OCI-LY1 (cell line): ENCODE measurements around the gene STAT3.

Experiments used
- H2AFZ ChIP-seq: fragments of 200-600 bp; sonication (generic), shearing (Covaris generic); 2 replicates; pipeline ENCODE4 v1.6.0; 2014; ENCODE audit warnings: antibody characterized with exemption, mild to moderate bottlenecking, low read length
- H3F3A ChIP-seq: fragments of 200-600 bp; sonication (generic), shearing (Covaris generic); 2 replicates; pipeline ENCODE4 v1.6.0; 2014; ENCODE audit warnings: mild to moderate bottlenecking, antibody characterized with exemption, low read length, moderate library complexity; ENCODE audit not compliant: insufficient read depth
- H3K27ac ChIP-seq: fragments of 200-600 bp; sonication (generic); 2 replicates; pipeline ENCODE4 v1.5.1; 2014; ENCODE audit warnings: low read length, mixed run types, mild to moderate bottlenecking, low read depth; ENCODE audit not compliant: poor library complexity, severe bottlenecking
- H3K27me3 ChIP-seq: fragments of 200-600 bp; sonication (generic); 2 replicates; pipeline ENCODE4 v1.6.0; 2014; ENCODE audit warnings: antibody characterized with exemption, mild to moderate bottlenecking, low read length, moderate library complexity; ENCODE audit not compliant: insufficient read depth
- H3K36me3 ChIP-seq: fragments of 200-600 bp; sonication (generic); 2 replicates; pipeline ENCODE4 v1.6.1; 2014; ENCODE audit warnings: mild to moderate bottlenecking, antibody characterized with exemption, low read length, moderate library complexity, mixed read lengths; ENCODE audit not compliant: insufficient read depth
- H3K4me1 ChIP-seq: fragments of 200-600 bp; sonication (generic); 2 replicates; pipeline ENCODE4 v1.5.1; 2014; ENCODE audit warnings: mild to moderate bottlenecking, low read length, moderate library complexity; ENCODE audit not compliant: insufficient read depth, severe bottlenecking
- H3K4me2 ChIP-seq: fragments of 200-600 bp; sonication (generic), shearing (Covaris generic); 2 replicates; pipeline ENCODE4 v1.6.1; 2014; ENCODE audit warnings: low read length
- H3K4me3 ChIP-seq: fragments of 200-600 bp; sonication (generic); 2 replicates; pipeline ENCODE4 v1.5.1; 2014; ENCODE audit warnings: low read length, low read depth, mild to moderate bottlenecking, mixed read lengths; ENCODE audit not compliant: poor library complexity, severe bottlenecking
- H3K79me2 ChIP-seq: fragments of 200-600 bp; shearing (Covaris generic); 2 replicates; pipeline ENCODE4 v1.6.1; 2016; ENCODE audit warnings: mixed run types, low read length, mixed read lengths; ENCODE audit not compliant: insufficient read depth
- H3K9ac ChIP-seq: fragments of 200-600 bp; sonication (generic), shearing (Covaris generic); 2 replicates; pipeline ENCODE4 v1.6.1; 2014; ENCODE audit warnings: mild to moderate bottlenecking, low read length, mixed read lengths
- H3K9me2 ChIP-seq: fragments of 200-600 bp; sonication (generic), shearing (Covaris generic); 2 replicates; pipeline ENCODE4 v1.6.1; 2014; ENCODE audit warnings: low read depth, mild to moderate bottlenecking, low read length, mixed read lengths
- H3K9me3 ChIP-seq: fragments of 200-600 bp; shearing (Covaris generic); 2 replicates; pipeline ENCODE4 v1.6.1; 2014; ENCODE audit warnings: low read length, mixed read lengths
- H4K20me1 ChIP-seq: fragments of 200-600 bp; sonication (generic), shearing (Covaris generic); 2 replicates; pipeline ENCODE4 v1.6.0; 2016; ENCODE audit warnings: mild to moderate bottlenecking, low read length; ENCODE audit not compliant: insufficient read depth
- EZH2 ChIP-seq: fragments of 200-600 bp; sonication (generic), shearing (Covaris generic); IDR thresholded peaks from 2 replicates; pipeline ENCODE4 v1.8.0; 2017; ENCODE audit warnings: borderline replicate concordance, mixed run types, mild to moderate bottlenecking, antibody characterized with exemption, low read length, moderate library complexity, mixed read lengths
- TF ChIP-seq, protein P1 (sequence below): fragments of 200-600 bp; sonication (generic), shearing (Covaris generic); IDR thresholded peaks from 2 replicates; pipeline ENCODE4 v1.5.1; 2017; ENCODE audit warnings: mild to moderate bottlenecking, antibody characterized with exemption, low read length, moderate library complexity, mixed read lengths

The STAT3 gene

DNA sequence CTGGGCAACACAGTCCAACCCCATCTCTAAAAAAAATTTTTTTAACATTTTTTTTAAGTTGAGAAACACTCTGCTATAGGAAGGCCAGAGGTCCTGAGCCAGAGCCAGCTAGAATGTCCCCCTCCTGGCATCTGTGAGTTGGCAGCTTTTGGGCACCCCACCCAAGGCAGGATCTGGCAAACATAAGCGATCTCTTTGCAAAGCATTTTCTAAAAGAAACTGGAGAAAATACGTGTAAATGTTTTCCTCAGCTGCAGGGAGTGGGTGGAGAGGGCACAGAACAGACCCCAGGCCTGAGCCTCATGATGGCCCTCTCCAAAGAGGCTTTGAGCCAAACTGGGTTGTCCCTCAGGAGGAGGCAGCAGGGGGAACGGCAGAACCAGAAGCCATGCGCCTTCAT, 23.1 kb upstream of the STAT3 start:
- Histone ChIP-seq H3K27ac (no peak overlapping the region), H3F3A (no peaks in the 10 kb centered on the region), H3K4me2 (no peak overlapping the region)

DNA sequence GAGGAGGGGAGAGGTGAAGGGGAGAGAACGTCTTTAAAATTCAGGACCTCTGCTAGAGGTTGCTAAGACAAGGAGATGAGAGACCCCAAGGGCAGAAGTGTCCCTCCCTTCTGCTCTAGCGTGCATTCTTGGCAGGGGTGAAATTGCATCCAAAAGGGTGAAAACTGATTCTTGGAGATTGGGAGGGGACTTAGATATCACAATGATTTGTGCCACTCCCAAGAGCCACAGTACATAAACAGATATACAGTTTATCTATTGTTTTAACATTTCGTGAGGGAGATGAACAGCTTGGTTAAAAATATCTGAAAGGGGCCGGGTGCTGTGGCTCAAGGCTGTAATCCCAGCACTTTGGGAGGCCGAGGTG, 22.1 kb upstream of the STAT3 start:
- no peaks in the 10 kb centered on the region for H3F3A ChIP-seq
- H2AFZ ChIP-seq, result no peak overlapping the region
- no peak overlapping the region for H3K4me3 ChIP-seq
- H3K9me2 ChIP-seq, result no peaks in the 10 kb centered on the region
- TF ChIP-seq, protein P1, sequence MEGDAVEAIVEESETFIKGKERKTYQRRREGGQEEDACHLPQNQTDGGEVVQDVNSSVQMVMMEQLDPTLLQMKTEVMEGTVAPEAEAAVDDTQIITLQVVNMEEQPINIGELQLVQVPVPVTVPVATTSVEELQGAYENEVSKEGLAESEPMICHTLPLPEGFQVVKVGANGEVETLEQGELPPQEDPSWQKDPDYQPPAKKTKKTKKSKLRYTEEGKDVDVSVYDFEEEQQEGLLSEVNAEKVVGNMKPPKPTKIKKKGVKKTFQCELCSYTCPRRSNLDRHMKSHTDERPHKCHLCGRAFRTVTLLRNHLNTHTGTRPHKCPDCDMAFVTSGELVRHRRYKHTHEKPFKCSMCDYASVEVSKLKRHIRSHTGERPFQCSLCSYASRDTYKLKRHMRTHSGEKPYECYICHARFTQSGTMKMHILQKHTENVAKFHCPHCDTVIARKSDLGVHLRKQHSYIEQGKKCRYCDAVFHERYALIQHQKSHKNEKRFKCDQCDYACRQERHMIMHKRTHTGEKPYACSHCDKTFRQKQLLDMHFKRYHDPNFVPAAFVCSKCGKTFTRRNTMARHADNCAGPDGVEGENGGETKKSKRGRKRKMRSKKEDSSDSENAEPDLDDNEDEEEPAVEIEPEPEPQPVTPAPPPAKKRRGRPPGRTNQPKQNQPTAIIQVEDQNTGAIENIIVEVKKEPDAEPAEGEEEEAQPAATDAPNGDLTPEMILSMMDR, result no peak
- no peak for TF ChIP-seq EZH2
- no peak overlapping the region for H3K4me2 ChIP-seq
- no peaks in the 10 kb centered on the region for H3K36me3 ChIP-seq
- H4K20me1 ChIP-seq, result no peaks in the 10 kb centered on the region
- no peaks in the 10 kb centered on the region for H3K9me3 ChIP-seq
- no peaks in the 10 kb centered on the region; the same call in 1 of the 2 replicates for H3K27me3 ChIP-seq
- H3K27ac ChIP-seq, result no peak overlapping the region
- H3K79me2 ChIP-seq, result no peaks in the 10 kb centered on the region
- H3K4me1 ChIP-seq, result peaks cover 10% of the 10 kb centered on the region
- H3K9ac ChIP-seq, result no peak overlapping the region

More for the DNA sequence above, 23.1 kb upstream of the STAT3 start:
- Histone ChIP-seq H3K27me3 (no peaks in the 10 kb centered on the region; the same call in 1 of the 2 replicates), H4K20me1 (no peaks in the 10 kb centered on the region), H3K4me3 (no peak overlapping the region), H3K9me2 (no peaks in the 10 kb centered on the region), H2AFZ (no peak overlapping the region), H3K9ac (no peak overlapping the region), H3K79me2 (no peaks in the 10 kb centered on the region), H3K9me3 (no peaks in the 10 kb centered on the region), H3K4me1 (peaks cover 12% of the 10 kb centered on the region), H3K36me3 (no peaks in the 10 kb centered on the region)
- TF ChIP-seq, protein P1, result no peak
- no peak for TF ChIP-seq EZH2

DNA sequence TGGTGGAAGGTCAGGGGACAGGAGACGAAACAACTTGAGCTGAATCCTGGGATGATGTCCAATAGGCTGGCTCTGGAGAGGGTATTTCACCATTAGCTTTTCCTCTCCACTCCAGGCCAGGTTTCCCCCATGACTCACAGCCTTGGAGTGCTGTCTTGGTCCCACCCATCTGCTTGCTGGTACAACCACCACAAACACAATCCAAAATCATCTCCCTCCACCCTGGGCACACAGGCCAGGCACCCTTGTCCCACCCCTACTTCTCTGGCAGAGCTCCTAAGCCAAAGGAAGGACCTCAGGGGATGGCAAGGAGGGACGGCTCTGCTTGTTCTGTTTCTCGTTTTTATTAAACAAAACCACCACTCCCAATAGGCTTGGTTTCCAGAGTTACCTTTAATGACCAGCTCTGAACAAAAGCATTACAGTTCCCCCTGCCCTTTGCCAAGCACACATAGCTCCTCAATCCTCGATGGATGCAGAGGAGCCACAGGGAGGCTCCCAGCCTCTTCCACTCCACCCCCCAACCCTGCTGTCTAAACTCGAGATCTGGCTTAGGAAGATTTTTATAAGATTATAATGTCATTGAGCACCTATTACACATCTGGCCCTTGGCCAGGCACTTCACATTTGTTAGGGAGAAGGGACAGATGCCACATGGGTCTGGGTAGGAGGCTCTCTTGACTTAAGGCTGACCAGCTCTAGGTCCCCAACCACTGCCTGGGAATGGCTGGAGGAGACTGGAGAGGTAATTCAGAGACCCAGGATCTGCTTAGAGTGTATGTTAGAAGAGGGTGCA, 21.5 kb upstream of the STAT3 start:
- TF ChIP-seq, protein P1, result no peak
- TF ChIP-seq EZH2, result no peak
- Histone ChIP-seq H3K9me3 (no peaks in the 10 kb centered on the region), H3K9me2 (no peaks in the 10 kb centered on the region), H3K27me3 (no peaks in the 10 kb centered on the region; the same call in 1 of the 2 replicates), H3K4me3 (no peak overlapping the region), H3F3A (no peaks in the 10 kb centered on the region), H3K79me2 (no peaks in the 10 kb centered on the region), H3K9ac (no peak overlapping the region), H3K27ac (no peak overlapping the region), H3K36me3 (no peaks in the 10 kb centered on the region), H4K20me1 (no peaks in the 10 kb centered on the region), H2AFZ (no peak overlapping the region), H3K4me2 (no peak overlapping the region), H3K4me1 (peaks cover 4% of the 10 kb centered on the region)
